HepG2 (cell line): Measurements from ENCODE around the gene SLC39A1. TPM values are rescaled to one million over a fixed set of nuclear protein-coding genes. Genes with fewer than 3 reads are reported as not detected.

Experiments used
- ATAC-seq: fragments of 200-7000 bp; cut with Tn5 transposase; 3 replicates; pipeline ENCODE4 v1.9.1; 2020; ENCODE audit warnings: mild to moderate bottlenecking, moderate library complexity
- BruUV-seq: library from RNA; stranded (reverse); fragments of 400-500 nt; replicated peaks from 2 replicates; lab custom pipeline; 2021; lab: Mats Ljungman, UMichigan
- CTCF ChIA-PET: fragments of 300-600 bp; formaldehyde crosslinking; extraction: SDS; loops from one replicate; lab custom pipeline; 2021; ENCODE audit warnings: low total read pairs, inconsistent platforms, low intra/inter-chr PET ratio; lab: Yijun Ruan, JAX
- POLR2A ChIA-PET: fragments of 350-600 bp; sonication (Branson Sonifier 250); formaldehyde crosslinking; loops from one replicate; lab custom pipeline; 2020; ENCODE audit warnings: antibody characterized with exemption, inconsistent platforms; lab: Yijun Ruan, JAX
- DNase-seq: peaks from one replicate; pipeline ENCODE4 v3.0.0-alpha.2; 2015; ENCODE audit warnings: low spot score
- FAIRE-seq: peaks from 3 replicates; lab custom pipeline; 2011; peaks lifted over from hg19 to GRCh38; lab: Jason Lieb, UNC
- H2AFZ ChIP-seq: one replicate; pipeline ENCODE4 v1.6.1; 2011; ENCODE audit warnings: low read length, inconsistent platforms
- H3K27ac ChIP-seq: fragments of 300-600 bp; 3 replicates; pipeline ENCODE4 v1.8.0; 2011; ENCODE audit warnings: mixed run types, mild to moderate bottlenecking, mixed read lengths, low read length, inconsistent platforms; ENCODE audit not compliant: insufficient read depth; ENCODE audit errors: extremely low read length
- H3K27me3 ChIP-seq, 2 experiments: fragments of 200-600 bp in 1 of 2; 2 replicates in 1 of 2; 3 replicates in 1 of 2; pipeline versions ENCODE4 v1.6.0 to v1.8.0; 2011; ENCODE audit warnings: low read length in 2 of 2, mild to moderate bottlenecking in 2 of 2, moderate library complexity in 2 of 2, inconsistent platforms in 1 of 2; ENCODE audit not compliant: insufficient read depth in 2 of 2, control insufficient read depth in 1 of 2
- H3K36me3 ChIP-seq, 2 experiments: fragments of 200-600 bp in 1 of 2; replicated peaks in 1 of 2; 2 replicates in 1 of 2; 3 replicates in 1 of 2; pipeline versions ENCODE4 v1.5.1 to v1.8.0; 2011; ENCODE audit warnings: low read length in 2 of 2, inconsistent platforms in 1 of 2; ENCODE audit not compliant: insufficient read depth in 2 of 2, control insufficient read depth in 1 of 2
- H3K4me1 ChIP-seq: 2 replicates; pipeline ENCODE4 v1.5.1; 2012; ENCODE audit warnings: low read length, inconsistent platforms; ENCODE audit not compliant: insufficient read depth
- H3K4me2 ChIP-seq: 2 replicates; pipeline ENCODE4 v1.6.0; 2011; ENCODE audit warnings: low read depth, low read length, inconsistent platforms
- H3K4me3 ChIP-seq, 3 experiments: fragments of 200-600 bp in 1 of 3; sonication (generic), shearing (Covaris generic) in 1 of 3; replicated peaks in 1 of 3; 2 replicates each; pipeline ENCODE4 v1.5.1; 2011 to 2016; ENCODE audit warnings: low read length in 3 of 3, inconsistent platforms in 2 of 3, low read depth in 2 of 3, mild to moderate bottlenecking in 2 of 3, control low read depth in 1 of 3, mixed read lengths in 1 of 3; ENCODE audit not compliant: insufficient read depth in 1 of 3
- H3K79me2 ChIP-seq: one replicate; pipeline ENCODE4 v1.6.1; 2011; ENCODE audit warnings: low read length, inconsistent platforms; ENCODE audit not compliant: insufficient read depth
- H3K9ac ChIP-seq: 2 replicates; pipeline ENCODE4 v1.6.0; 2011; ENCODE audit warnings: mild to moderate bottlenecking, low read depth, low read length, inconsistent platforms; ENCODE audit not compliant: insufficient read depth
- H3K9me3 ChIP-seq: 2 replicates; pipeline ENCODE4 v1.5.1; 2012; ENCODE audit warnings: mild to moderate bottlenecking, low read length
- H4K20me1 ChIP-seq: 2 replicates; pipeline ENCODE4 v1.6.0; 2011; ENCODE audit warnings: inconsistent platforms, mild to moderate bottlenecking, low read length, moderate library complexity; ENCODE audit not compliant: insufficient read depth
- ARID2 ChIP-seq: sonication (generic); formaldehyde crosslinking; IDR thresholded peaks from 2 replicates; pipeline ENCODE4 v1.8.1; 2022; ENCODE audit warnings: mild to moderate bottlenecking, missing genetic modification reagents, borderline replicate concordance
- GABPB1 ChIP-seq: IDR thresholded peaks from 2 replicates; pipeline ENCODE4 v1.6.1; 2016; ENCODE audit warnings: mild to moderate bottlenecking, missing genetic modification reagents, moderate library complexity, missing compliant biosample characterization
- HBP1 ChIP-seq: IDR thresholded peaks from 2 replicates; pipeline ENCODE4 v1.6.1; 2016; ENCODE audit warnings: low read depth, control low read depth
- LRRFIP1 ChIP-seq: sonication (generic); formaldehyde crosslinking; conservative IDR thresholded peaks from 2 replicates; pipeline ENCODE4 v1.4.0; 2020; ENCODE audit warnings: missing genetic modification reagents
- MAFF ChIP-seq: IDR thresholded peaks from 2 replicates; pipeline ENCODE4 v1.6.1; 2011; ENCODE audit warnings: low read depth, low read length, improper control_type of control experiment
- MBNL3 ChIP-seq: fragments of 250-450 bp; sonication (Bioruptor Pico); conservative IDR thresholded peaks from 2 replicates; pipeline ENCODE4 v1.8.0; 2022; ENCODE audit warnings: mild to moderate bottlenecking, inconsistent platforms
- NFE2 ChIP-seq: sonication (generic); formaldehyde crosslinking; IDR thresholded peaks from 2 replicates; pipeline ENCODE4 v1.4.0; 2020; ENCODE audit warnings: missing genetic modification reagents
- NR2F6 ChIP-seq, 2 experiments: IDR thresholded peaks; 2 replicates each; pipeline ENCODE4 v1.6.1; 2016; ENCODE audit warnings: antibody characterized with exemption in 1 of 2, mild to moderate bottlenecking in 1 of 2
- PHF20 ChIP-seq: sonication (generic); formaldehyde crosslinking; IDR thresholded peaks from 2 replicates; pipeline ENCODE4 v1.5.0; 2020; ENCODE audit warnings: mild to moderate bottlenecking, missing genetic modification reagents
- ZBTB1 ChIP-seq: sonication (generic); formaldehyde crosslinking; IDR thresholded peaks from 2 replicates; pipeline ENCODE4 v1.4.0; 2020; ENCODE audit warnings: missing genetic modification reagents, borderline replicate concordance
- ZFP36L2 ChIP-seq: sonication (generic); formaldehyde crosslinking; IDR thresholded peaks from 2 replicates; pipeline ENCODE4 v1.4.0; 2020; ENCODE audit warnings: missing genetic modification reagents
- ZNF124 ChIP-seq: sonication (generic); formaldehyde crosslinking; IDR thresholded peaks from 2 replicates; pipeline ENCODE4 v1.4.0; 2020; ENCODE audit warnings: missing genetic modification reagents
- ZNF18 ChIP-seq: sonication (generic); formaldehyde crosslinking; IDR thresholded peaks from 2 replicates; pipeline ENCODE4 v1.8.0; 2022; ENCODE audit warnings: mild to moderate bottlenecking, missing genetic modification reagents; ENCODE audit not compliant: insufficient replicate concordance
- ZNF800 ChIP-seq: sonication (generic); formaldehyde crosslinking; IDR thresholded peaks from 2 replicates; pipeline ENCODE4 v1.4.0; 2020; ENCODE audit warnings: missing genetic modification reagents
- WGBS: methylation state at CpG from one replicate; pipeline ENCODE4 v1.1.6; 2017; ENCODE audit warnings: low lambda C conversion rate; 5-methylcytosine and 5-hydroxymethylcytosine counted together
- in situ Hi-C: cut with HindIII; loops from 2 replicates; pipeline ENCODE4 v1.10.0; 2017; ENCODE audit warnings: low pct_unique_long_range_greater_than_20kb; ENCODE audit not compliant: extremely low pct_ligation_motif_present
- intact Hi-C: fragments of 100-400 bp; cut with micrococcal nuclease; formaldehyde crosslinking; loops from one replicate; pipeline ENCODE4 v1.10.0; 2022; ENCODE audit not compliant: unreplicated experiment
- polyA plus RNA-seq, 8 experiments: library from polyadenylated mRNA; depleted of rRNA in 3 of 8; stranded (reverse) in 7 of 8; unstranded in 1 of 8; fragments of >200 nt; fragmentation: Illumina TruSeq in 4 of 8; extraction: Trizol in 4 of 8; gene quantifications; 2 replicates each; pipeline versions ENCODE4 v1.2.1 to v1.2.3, GENCODE V29; 2011 to 2016; ENCODE audit warnings: low read depth in 4 of 8, missing spikeins in 1 of 8, mixed read lengths in 1 of 8; ENCODE audit not compliant: insufficient read depth in 1 of 8
- total RNA-seq, 5 experiments: library from RNA; depleted of rRNA; stranded (reverse); fragments of >200 nt; fragmentation: Illumina TruSeq; extraction: Trizol; gene quantifications; 2 replicates each; pipeline ENCODE4 v1.2.3, GENCODE V29; 2016; ENCODE audit warnings: low read depth in 1 of 5

The SLC39A1 gene
- total and polyA plus RNA-seq, 2 of the 13 experiments (the other 11 are each of a cell fraction or from before 2014, with no cell fraction given), result 71.2 to 78.4 TPM

- TF ChIP-seq ZNF800 (0 out of 2 replicates have a peak, but pooled peaks have one; percentile 9), NR2F6 (IDR thresholded peaks at IDR 0.05) (no peak), NR2F6 (CRISPR knock-in tag; IDR thresholded peaks at IDR 0.05) (no peak), PHF20 (CRISPR knock-in tag) (no peak), HBP1 (CRISPR knock-in tag) (no peak), NFE2 (no peak)
Observed at GRCh38 chr1:153991151-153991630, 27.9 kb upstream of the SLC39A1 start (continued).

GRCh38 chr1:153990468-153991150 is 27.3 kb upstream of the SLC39A1 start, which contains the start of gene RPS27:
TSS of gene RPS27 (plus strand) at chr1:153990762. CDS start at chr1:153990797, 35 bp downstream.
- no TSS peak for BruUV-seq
- Histone ChIP-seq H3K4me2 (peak within 1 kb of the TSS; percentile 76), H3K4me1 (peaks cover 27% of the 10 kb centered on the region), H3K4me3 (peak within 1 kb of the TSS; percentile 77 to 97 (median 94)), H3K27ac (peak within 1 kb of the TSS; percentile 85), H4K20me1 (peaks cover 12% of the 10 kb centered on the region), H3K9ac (peak within 1 kb of the TSS; percentile 98), H2AFZ (peak within 1 kb of the TSS; percentile 59), H3K79me2 (peaks cover 19% of the 10 kb centered on the region), H3K36me3 (peaks cover 2 to 16% of the 10 kb centered on the region in 2 experiments; a peak in 4 of 5 replicates), H3K9me3 (no peaks in the 10 kb centered on the region), H3K27me3 (no peaks in the 10 kb centered on the region; a peak in 1 of 5 replicates)
- FAIRE-seq, result peak; percentile 82
- DNase-seq, result peak; percentile 98
- ChIA-PET CTCF (no interaction called here), POLR2A (interaction anchor here (0.6 to 7.5 kb wide), 43 partner anchors 9 to 382 kb away, joined by 3 to 92 read pairs (median 5); partner anchors contain the start of genes CHTOP, CREB3L4, CRTC2 and DENND4B)
- ATAC-seq, result peak; percentile 24
- WGBS, result 2% methylated on average over 22 of the region's 36 CpGs
- intact Hi-C loops, result no loop called here
- in situ Hi-C loops, result no loop called here
- TF ChIP-seq ZNF124 (0 out of 2 replicates have a peak, but pooled peaks have one; percentile 56), ZNF18 (CRISPR knock-in tag) (peak; percentile 17), MAFF (no peak), MBNL3 (peak; percentile 88; the same call in 1 of the 2 replicates), ZFP36L2 (0 out of 2 replicates have a peak, but pooled peaks have one; percentile 72), ARID2 (no peak), GABPB1 (CRISPR knock-in tag) (peak; percentile 95), LRRFIP1 (CRISPR knock-in tag) (peak; percentile 92; the same call in 1 of the 2 replicates), ZBTB1 (peak; percentile 74)
